Neutrophil (primary cell): ENCODE measurements around the gene VENTX.

Experiments
- H3K27ac ChIP-seq: fragments of 200-600 bp; sonication (generic); 2 replicates; pipeline ENCODE4 v1.5.1; 2016; ENCODE audit warnings: mild to moderate bottlenecking, moderate library complexity
- H3K27me3 ChIP-seq: fragments of 200-600 bp; sonication (generic); 2 replicates; pipeline ENCODE4 v1.6.0; 2016; ENCODE audit warnings: mild to moderate bottlenecking
- H3K36me3 ChIP-seq: fragments of 200-600 bp; sonication (generic); 2 replicates; pipeline ENCODE4 v1.5.1; 2017
- H3K4me1 ChIP-seq, 2 experiments: fragments of 200-600 bp in 1 of 2; sonication (generic) in 1 of 2; 1 replicate in 1 of 2; 2 replicates in 1 of 2; pipeline versions ENCODE4 v1.5.1 to v1.6.1; 2013 to 2016; ENCODE audit warnings: low read depth in 1 of 2, low read length in 1 of 2, mild to moderate bottlenecking in 1 of 2, moderate library complexity in 1 of 2; ENCODE audit not compliant: control insufficient read depth in 1 of 2, insufficient read depth in 1 of 2
- H3K4me3 ChIP-seq, 2 experiments: fragments of 200-600 bp in 1 of 2; sonication (generic) in 1 of 2; 1 replicate in 1 of 2; 2 replicates in 1 of 2; pipeline ENCODE4 v1.5.1; 2013 to 2016; ENCODE audit warnings: low read depth in 1 of 2, low read length in 1 of 2, mild to moderate bottlenecking in 1 of 2, moderate library complexity in 1 of 2
- H3K9me3 ChIP-seq: fragments of 200-600 bp; sonication (generic); 2 replicates; pipeline ENCODE4 v1.5.1; 2016
- CTCF ChIP-seq: fragments of 200-600 bp; sonication (generic); IDR thresholded peaks from 2 replicates; pipeline ENCODE4 v1.5.1; 2016; ENCODE audit warnings: antibody characterized with exemption

VENTX gene

GRCh38 chr10:133242611-133243356 is 5.1 kb downstream of the VENTX start:
- Histone ChIP-seq H3K4me3 (no peak overlapping the region), H3K4me1 (peaks cover 8 to 15% of the 10 kb centered on the region in 2 experiments), H3K27me3 (peaks cover 100% of the 10 kb centered on the region), H3K36me3 (no peaks in the 10 kb centered on the region), H3K9me3 (no peaks in the 10 kb centered on the region), H3K27ac (no peak overlapping the region)
- TF ChIP-seq CTCF = no peak

DNA sequence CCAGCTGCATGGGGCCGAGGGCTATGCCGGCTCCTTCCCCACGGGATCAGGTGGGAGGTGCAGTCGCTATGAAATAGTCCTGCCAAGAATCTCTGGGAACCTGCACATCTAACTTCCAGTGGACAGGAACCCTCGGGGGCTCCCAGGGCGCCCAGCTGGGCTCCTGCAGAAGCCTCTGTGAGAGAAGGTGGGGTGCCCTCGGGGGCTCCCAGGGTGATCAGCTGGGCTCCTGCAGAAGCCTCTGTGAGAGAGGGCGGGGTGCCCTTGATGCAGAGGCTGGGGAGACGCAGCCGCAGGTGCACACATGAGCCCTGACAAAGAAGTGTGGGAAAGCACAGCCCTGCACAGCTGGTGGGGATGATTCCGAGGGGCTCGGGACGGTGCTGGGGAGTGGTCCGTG is 5.9 kb downstream of the VENTX start:
- Histone ChIP-seq H3K4me1 (peaks cover 8 to 15% of the 10 kb centered on the region in 2 experiments), H3K4me3 (no peak overlapping the region), H3K27me3 (peaks cover 98% of the 10 kb centered on the region), H3K36me3 (no peaks in the 10 kb centered on the region), H3K9me3 (no peaks in the 10 kb centered on the region), H3K27ac (no peak overlapping the region)
- no peak for TF ChIP-seq CTCF

GRCh38 chr10:133245439-133246235 is 8.0 kb downstream of the VENTX start:
- Histone ChIP-seq H3K27me3 (peaks cover 94% of the 10 kb centered on the region), H3K4me3 (no peak overlapping the region), H3K4me1 (peaks cover 8 to 14% of the 10 kb centered on the region in 2 experiments), H3K36me3 (no peaks in the 10 kb centered on the region), H3K9me3 (no peaks in the 10 kb centered on the region), H3K27ac (no peak overlapping the region)
- TF ChIP-seq CTCF = no peak

DNA sequence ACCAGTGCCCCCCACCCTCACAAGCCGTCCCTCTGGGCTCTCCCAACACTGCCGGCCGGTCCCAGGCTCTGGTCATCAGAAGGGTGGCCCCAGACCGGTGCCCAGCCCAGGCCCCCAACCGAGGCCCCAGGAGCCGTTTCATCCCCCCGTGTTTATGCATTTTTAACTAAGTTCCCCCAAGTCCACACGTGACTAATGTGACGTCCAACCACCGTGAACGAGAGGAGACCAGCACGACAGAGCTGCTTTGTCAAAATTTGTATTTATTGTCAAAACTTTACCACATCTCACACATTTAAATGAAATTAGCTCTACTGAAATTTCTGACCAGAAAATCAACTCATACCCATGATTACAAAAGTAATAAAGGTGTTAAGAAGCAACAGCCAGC is 8.6 kb downstream of the VENTX start:
- Histone ChIP-seq H3K27me3 (peaks cover 89% of the 10 kb centered on the region), H3K36me3 (no peaks in the 10 kb centered on the region), H3K4me1 (peaks cover 6 to 8% of the 10 kb centered on the region in 2 experiments), H3K27ac (no peak overlapping the region), H3K4me3 (no peak overlapping the region), H3K9me3 (no peaks in the 10 kb centered on the region)
- TF ChIP-seq CTCF = no peak

DNA sequence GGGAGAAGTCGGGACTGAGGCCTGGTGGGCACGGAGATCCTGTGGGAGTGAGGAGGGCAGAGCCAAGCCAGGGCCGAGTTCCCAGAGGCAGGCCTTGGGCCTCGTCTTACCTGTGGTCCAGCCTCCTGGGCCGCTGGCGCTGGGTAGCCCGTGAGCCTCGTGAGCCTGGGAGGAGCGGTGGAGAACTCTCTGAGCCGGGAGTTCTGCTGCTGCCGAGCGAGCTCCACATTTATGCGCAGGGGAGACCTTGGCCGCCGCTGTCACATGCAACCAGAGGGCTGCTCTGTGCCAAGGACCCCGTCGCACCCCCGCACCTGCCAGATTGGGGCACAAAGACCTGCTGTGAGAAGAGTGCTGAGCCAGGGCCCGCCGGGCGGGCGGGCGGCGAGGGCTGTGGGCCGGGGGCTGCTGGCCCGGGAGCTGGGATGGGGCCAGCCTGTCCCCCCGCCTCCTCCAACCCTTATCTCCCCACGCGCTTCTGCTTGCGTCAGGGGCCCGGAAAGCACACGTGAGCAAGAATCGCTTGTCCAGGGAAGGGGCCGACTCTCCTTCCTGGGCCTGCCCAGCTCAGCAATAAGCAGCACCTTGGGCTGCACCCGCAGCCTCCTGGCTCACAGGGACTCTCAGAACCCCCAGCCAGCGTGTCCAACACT is 10.2 kb downstream of the VENTX start:
- Histone ChIP-seq H3K27ac (no peak overlapping the region), H3K4me3 (no peak overlapping the region), H3K36me3 (no peaks in the 10 kb centered on the region), H3K9me3 (no peaks in the 10 kb centered on the region), H3K4me1 (no peaks in the 10 kb centered on the region), H3K27me3 (peaks cover 84% of the 10 kb centered on the region)
- no peak for TF ChIP-seq CTCF
